ENCODE measurements around the gene C19orf38. TPM values are rescaled to one million over a fixed set of nuclear protein-coding genes. Genes with fewer than 3 reads are reported as not detected.

The C19orf38 gene
- total RNA-seq, 2 donors from 2014 or later = 0.91 to 6.4 TPM

GRCh38 chr19:10831987-10832938 lies 16.0 kb upstream of the C19orf38 start:
- Histone ChIP-seq H3K4me1 (replicated peaks) (no peaks in the 10 kb centered on the region), H3K27me3 (replicated peaks; ENCODE audit: insufficient read depth) (no peaks in the 10 kb centered on the region), H3K36me3 (peaks cover 0 to 7% of the 10 kb centered on the region in 2 donors), H3K27ac (no peak overlapping the region), H3K9me3 (no peaks in the 10 kb centered on the region), H3K4me3 (no peak overlapping the region)
- intact Hi-C loops (cut with DNase I) = no loop called here
- TF ChIP-seq POLR2AphosphoS5 (IDR thresholded peaks at IDR 0.05) (no peak), CTCF (IDR thresholded peaks at IDR 0.05) (no peak), POLR2A (IDR thresholded peaks at IDR 0.05) (no peak)
- WGBS = 72% methylated on average over 28 of the region's 28 CpGs
- DNase-seq (ENCODE audit: low spot score) = no peak

- Histone ChIP-seq H3K4me3 (no peak overlapping the region), H3K4me1 (replicated peaks) (no peaks in the 10 kb centered on the region), H3K27ac (no peak overlapping the region), H3K27me3 (replicated peaks; ENCODE audit: insufficient read depth) (no peaks in the 10 kb centered on the region), H3K36me3 (peaks cover 0 to 7% of the 10 kb centered on the region in 2 donors), H3K9me3 (no peaks in the 10 kb centered on the region)
- intact Hi-C loops (cut with DNase I) = no loop called here
- TF ChIP-seq POLR2A (IDR thresholded peaks at IDR 0.05) (no peak), CTCF (IDR thresholded peaks at IDR 0.05) (no peak), POLR2AphosphoS5 (IDR thresholded peaks at IDR 0.05) (no peak)
- 75% methylated on average over 20 of the region's 20 CpGs for WGBS
- no peak for DNase-seq (ENCODE audit: low spot score)
These were observed 15.3 kb upstream of the C19orf38 start for GRCh38 chr19:10832939-10833296.

- intact Hi-C loops (cut with DNase I) = no loop called here
- TF ChIP-seq POLR2A (IDR thresholded peaks at IDR 0.05) (no peak), POLR2AphosphoS5 (IDR thresholded peaks at IDR 0.05) (peak; percentile 65)
- 47% methylated on average over 32 of the region's 32 CpGs for WGBS
- no peaks in the 10 kb centered on the region for H3K27me3 ChIP-seq (replicated peaks; ENCODE audit: insufficient read depth)
- no peaks in the 10 kb centered on the region for H3K4me1 ChIP-seq (replicated peaks)
- H3K4me3 ChIP-seq = peak overlapping the region; percentile 35 to 74
- H3K9me3 ChIP-seq = no peaks in the 10 kb centered on the region
- H3K36me3 ChIP-seq = peaks cover 0 to under 1% of the 10 kb centered on the region in 2 donors
- peak; percentile 100 for DNase-seq (ENCODE audit: low spot score)
- H3K27ac ChIP-seq = peak overlapping the region; percentile 98
These were observed 13.0 kb upstream of the C19orf38 start for GRCh38 chr19:10835089-10835753.

- DNase-seq (ENCODE audit: low spot score) = peak; percentile 88
- H3K9me3 ChIP-seq = no peaks in the 10 kb centered on the region
- under 1% methylated on average over 50 of the region's 50 CpGs for WGBS
- peak within 1 kb of the TSS; percentile 98 for H3K27ac ChIP-seq
- no peaks in the 10 kb centered on the region for H3K4me1 ChIP-seq (replicated peaks)
- intact Hi-C loops (cut with DNase I) = loop anchor here (2.0 kb wide), 1 partner anchor 35 kb away; the partner anchor contains the start of gene CARM1
- peak in 3 of 4 experiments; percentile 35 to 76 (median 69) for TF ChIP-seq CTCF (IDR thresholded peaks at IDR 0.05)
- peak; percentile 56 for TF ChIP-seq POLR2A (IDR thresholded peaks at IDR 0.05)
- peak; percentile 41 for TF ChIP-seq POLR2AphosphoS5 (IDR thresholded peaks at IDR 0.05)
- peak within 1 kb of the TSS; percentile 69 to 74 for H3K4me3 ChIP-seq
- H3K36me3 ChIP-seq = no peaks in the 10 kb centered on the region
- no peaks in the 10 kb centered on the region for H3K27me3 ChIP-seq (replicated peaks; ENCODE audit: insufficient read depth)
These were observed 12.3 kb upstream of the C19orf38 start, which contains the start of gene TMED1 for GRCh38 chr19:10835754-10836478. TMED1 (minus strand) TSS chr19:10836212; CDS start chr19:10836191, 21 bp downstream.
